Measurements from ENCODE around the gene PDCD5.
"Not testable (repeated sequence)": the region's sequence is repeated elsewhere in the genome, so short reads cannot be mapped to it uniquely, and the experiment has no call there.

The PDCD5 gene

DNA sequence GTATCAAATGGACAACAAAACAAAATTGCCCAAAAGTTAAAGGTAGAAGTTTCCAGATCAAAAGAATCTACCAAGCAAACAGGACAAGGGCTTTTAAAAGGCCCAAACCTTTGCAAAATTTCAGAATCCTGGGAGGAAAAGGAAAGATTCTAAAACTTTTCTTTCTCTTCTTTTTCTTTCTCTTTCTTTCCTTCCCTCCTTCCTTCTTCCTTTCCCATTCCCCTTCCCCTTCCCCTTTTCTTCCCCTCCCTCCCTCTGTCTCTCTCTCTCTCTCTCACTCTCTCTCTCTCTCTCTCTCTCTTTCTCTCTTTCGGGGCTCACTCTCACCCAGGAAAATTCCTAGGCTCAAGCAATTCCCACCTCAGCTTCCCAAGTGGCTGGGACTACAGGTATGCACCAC is 4.2 kb upstream of the PDCD5 start:
- no peak for DNase-seq

DNA sequence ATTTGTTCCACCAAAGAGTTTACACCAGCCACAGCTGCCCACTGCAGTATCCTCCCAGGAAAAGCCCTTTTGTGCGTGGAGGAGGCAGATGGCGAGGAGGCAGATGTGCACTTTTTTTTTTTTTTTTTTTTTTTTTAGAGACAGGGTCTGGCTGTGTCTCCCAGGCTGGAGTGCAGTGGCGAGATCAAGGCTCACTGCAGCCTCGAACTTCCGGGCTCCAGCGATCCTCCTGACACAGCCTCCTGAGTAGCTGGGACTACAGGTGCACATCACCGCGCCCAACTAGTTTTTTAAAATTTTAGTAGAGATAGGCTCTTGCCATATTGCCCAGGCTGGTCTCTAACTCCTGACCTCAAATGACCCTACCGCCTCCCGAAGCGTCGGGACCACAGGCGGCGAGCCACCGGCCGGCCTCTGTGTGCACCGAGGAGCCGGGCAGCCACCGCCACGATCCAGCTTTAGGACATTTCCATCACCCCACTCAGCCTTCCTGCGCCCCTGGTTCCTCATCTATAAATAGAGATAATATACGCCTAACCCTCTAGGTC is 563 bp upstream of the PDCD5 start:
- peak in 1 of 51 donors; percentile 64 for DNase-seq

DNA sequence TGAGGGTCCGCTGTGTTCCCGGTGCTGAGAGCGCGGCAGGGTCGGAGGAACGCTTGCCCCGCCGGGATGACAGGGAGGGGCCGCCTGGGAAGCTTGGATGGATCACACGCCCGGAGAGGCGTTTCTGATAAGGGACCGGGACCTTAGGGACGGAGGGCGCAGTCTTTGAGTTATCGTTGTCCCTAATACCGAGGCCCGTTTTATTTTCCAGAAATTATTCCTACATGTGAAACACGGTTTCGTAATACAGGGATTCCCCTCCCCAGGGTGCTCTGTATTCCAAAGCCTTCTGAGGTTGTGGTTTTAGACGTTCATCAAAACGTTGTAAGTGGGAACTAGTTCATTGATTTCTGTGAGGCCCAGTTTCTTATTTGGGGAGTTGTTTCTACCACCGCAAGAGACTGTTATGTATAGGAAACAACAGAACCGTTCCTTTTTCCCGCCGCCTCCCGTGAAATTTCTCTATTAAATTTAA is 752 bp downstream of the PDCD5 start:
- DNase-seq, result peak in 5 of 51 donors; percentile 19 to 45 (median 26)

DNA sequence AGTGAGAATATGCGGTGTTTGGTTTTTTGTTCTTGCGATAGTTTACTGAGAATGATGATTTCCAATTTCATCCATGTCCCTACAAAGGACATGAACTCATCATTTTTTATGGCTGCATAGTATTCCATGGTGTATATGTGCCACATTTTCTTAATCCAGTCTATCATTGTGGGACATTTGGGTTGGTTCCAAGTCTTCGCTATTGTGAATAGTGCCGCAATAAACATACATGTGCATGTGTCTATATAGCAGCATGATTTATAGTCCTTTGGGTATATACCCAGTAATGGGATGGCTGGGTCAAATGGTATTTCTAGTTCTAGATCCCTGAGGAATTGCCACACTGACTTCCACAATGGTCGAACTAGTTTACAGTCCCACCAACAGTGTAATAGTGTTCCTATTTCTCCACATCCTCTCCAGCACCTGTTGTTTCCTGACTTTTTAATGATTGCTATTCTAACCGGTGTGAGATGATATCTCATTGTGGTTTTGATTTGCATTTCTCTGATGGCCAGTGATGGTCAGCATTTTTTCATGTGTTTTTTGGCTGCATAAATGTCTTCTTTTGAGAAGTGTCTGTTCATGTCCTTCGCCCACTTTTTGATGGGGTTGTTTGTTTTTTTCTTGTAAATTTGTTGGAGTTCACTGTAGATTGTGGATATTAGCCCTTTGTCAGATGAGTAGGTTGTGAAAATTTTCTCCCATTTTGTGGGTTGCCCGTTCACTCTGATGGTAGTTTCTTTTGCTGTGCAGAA is 6.9 kb downstream of the PDCD5 start:
- DNase-seq, result not testable (repeated sequence)

DNA sequence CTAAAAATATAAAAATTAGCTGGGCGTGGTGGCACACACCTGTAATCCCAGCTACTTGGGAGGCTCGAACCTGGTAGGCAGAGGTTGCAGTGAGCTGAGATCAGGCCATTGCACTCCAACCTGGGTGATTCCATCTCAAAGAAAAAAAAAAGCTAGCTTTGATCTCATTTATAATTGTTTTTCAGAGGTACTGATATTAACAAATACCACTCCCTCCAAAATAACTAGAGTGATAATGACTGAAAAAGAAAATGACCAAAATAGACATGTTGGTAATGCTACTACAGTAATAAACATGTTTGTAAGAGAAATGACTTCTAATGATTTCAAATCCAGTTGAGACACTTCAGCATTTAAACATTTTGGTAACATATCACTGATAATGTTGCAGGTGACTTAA is 13.0 kb downstream of the PDCD5 start:
- no peak for DNase-seq

DNA sequence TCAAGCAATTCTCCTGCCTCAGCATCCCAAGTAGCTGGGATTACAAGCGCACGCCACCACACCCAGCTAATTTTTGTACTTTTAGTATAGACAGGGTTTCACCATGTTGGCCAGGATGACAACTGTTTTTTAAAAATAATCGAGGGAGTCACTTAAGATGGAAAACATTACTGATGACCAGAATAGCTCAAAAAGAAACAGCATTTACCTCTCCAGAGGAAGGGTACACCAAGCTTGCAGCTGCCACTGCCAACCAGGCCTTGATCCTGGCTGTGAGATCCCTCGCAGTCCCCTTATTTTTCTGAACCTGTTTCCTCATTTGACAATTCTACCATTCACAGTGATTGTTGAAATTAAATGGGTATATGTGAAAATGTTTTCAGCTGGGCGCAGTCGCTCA is 14.5 kb downstream of the PDCD5 start:
- no peak for DNase-seq

DNA sequence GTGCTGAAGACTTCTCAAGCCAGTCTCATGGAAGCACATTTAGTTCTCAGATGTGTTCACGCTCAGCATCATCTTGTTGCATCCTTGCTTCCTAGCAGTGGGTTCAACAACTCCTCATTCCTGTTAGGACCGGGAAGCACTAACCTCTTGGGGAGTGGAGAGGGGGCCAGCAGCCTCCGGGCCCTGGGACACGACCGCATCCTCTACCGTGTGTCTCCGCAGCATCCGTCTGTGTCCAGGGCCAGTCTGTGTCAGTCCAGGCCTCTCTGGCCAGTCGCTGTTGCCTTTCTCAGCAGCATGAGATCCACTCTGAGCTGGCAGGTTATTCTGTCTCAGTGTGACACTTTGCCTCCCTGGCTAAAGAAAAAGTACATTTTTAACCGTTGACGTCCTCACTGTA is 17.0 kb downstream of the PDCD5 start:
- no peak for DNase-seq

DNA sequence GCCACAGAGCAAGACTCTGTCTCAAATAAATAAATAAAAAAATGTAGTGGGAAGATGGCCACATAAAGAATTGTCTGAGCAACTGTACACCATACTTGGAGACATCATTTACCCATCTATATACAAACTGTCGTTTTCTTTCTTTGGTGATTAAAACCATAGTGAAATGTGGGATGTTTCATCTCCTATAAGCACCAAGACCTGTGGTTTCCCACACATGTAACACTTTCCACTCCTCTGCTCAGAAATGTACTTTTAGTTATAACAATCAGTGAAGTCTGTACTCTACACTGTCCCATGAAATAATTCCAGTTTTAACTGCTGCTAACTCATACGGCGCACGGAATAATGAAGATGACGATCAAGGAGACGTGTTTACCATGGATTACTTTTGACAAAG is 18.3 kb downstream of the PDCD5 start:
- no peak for DNase-seq

DNA sequence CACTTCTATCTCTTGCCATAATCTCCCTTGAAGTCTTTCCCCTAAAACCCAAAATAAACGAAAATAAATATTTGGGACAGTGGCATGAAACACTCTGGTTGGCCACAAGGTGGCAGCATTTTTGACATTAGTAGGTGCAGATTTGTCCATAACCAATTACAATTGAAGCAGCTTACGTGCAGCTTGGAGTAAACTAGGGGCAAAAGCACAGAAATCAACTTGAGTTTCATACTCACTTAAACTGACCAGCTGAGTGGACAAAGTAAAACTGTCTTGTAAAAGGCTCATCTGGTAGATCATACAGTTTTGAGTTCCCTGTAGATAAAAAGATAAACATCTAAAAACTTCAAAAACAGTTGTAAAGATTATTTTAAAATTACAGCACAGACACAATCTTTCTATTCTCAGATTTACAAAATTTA is 18.8 kb downstream of the PDCD5 start:
- DNase-seq, result peak in 9 of 51 donors; percentile 1 to 35 (median 12)

DNA sequence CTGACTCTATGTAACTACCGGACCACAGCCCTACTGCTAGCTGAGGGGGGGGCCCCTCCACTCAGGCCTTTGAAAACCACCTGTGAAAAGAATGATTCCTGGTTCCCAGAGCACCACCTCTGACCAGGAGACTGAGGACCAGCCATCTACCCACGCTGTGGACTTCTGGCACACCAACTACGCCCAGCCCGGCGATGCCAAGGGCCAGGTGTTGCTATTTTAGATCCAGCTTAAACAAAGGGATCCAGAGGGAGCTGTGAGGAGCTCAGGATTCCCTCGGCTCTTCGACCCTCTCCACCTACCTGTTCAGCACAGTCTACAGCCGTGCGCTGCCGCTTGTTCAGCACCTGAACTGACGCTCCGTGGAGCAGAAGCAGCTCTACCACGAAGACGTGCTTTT is 23.0 kb downstream of the PDCD5 start:
- no peak for DNase-seq

DNA sequence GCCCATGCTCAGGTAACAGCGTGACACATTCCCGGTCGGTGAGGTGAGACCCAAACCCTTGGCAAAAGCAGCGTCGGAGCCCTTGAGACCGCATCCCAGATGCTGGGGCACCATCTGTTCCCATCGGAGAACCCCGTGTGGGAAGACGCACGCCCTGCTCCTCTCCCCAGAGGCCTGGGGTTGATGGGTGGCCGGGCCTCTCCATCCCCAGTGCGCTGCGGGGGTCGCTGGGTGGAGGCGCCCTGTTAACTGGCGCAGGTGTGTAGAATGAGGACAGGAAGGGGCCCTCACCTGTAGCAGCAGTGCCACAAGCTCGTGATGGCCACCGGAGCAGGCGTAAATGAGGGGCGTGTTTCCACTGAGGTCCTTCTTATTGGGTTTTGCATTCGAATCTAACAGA is 24.6 kb downstream of the PDCD5 start:
- no peak for DNase-seq

DNA sequence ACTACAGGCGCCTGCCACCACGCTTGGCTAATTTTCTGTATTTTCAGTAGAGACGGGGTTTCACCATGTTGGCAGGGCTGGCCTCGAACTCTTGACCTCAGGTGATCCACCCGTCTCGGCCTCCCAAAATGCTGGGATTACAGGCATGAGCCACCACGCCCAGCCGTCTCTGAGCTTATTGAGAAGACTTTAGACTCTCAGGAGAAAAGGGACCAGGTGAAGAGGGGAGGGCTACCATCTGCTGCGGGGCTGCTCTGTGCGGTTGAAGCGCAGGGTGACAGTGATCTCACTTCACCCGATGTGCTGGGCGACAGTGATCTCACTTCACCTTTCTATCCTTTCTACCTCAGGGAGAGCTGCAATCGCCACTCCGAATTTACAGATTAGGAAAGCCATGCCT is 25.3 kb downstream of the PDCD5 start:
- DNase-seq, result no peak

DNA sequence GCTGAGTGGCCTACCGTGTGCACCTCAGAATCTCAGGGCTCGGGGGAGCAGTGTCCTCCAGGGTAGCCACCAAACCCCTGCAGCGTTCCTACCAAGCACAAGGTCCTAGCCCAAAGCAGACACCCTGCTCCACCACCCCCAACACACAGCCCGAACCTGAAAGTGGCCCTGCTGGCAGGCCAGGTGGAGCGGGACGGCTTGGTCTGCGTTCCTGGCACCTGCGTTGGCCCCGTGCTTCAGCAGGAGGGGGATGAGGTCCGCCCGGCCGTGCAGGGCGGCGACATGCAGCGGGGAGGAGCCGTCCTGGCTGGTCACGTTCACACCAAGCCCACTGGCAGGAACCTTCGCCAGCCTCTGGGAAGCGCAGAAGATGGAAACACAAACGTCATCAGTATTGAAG is 26.5 kb downstream of the PDCD5 start:
- no peak for DNase-seq

DNA sequence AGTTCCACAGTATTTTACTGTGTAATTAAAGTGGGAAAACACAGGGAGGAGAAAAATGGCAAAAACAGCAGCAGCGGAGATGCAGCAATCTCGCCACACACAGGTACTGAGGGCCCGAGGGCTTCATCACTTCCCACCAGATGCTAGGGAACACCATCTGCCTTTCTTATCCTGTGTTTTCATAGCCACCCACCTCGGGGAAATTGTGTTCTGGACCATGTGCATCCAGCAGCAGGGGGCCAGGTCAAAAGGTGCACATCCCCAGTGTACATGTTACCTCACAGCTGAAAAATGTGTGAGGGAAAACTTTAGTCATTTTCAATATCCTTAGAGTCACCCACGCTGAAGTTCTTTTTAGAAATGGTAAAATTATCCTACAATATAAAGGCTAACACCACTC is 30.2 kb downstream of the PDCD5 start:
- no peak for DNase-seq

DNA sequence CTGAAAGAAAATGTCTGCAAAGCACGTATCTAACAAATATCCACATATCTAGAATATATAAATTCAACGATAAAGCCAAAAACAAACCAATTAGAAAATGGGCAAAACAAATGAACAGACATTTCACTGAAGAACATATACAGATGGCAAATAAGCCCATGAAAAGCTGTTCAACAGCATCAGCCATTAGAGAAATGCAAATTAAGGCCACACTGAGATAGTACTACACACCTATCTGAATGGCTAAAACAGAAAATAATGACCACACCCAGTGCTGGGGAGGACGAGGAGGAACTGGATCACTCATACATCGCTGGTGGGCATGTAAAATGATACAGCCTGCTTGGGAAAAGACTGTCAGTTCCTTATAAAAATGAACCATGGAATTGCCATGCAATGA is 32.0 kb downstream of the PDCD5 start:
- DNase-seq, result no peak

DNA sequence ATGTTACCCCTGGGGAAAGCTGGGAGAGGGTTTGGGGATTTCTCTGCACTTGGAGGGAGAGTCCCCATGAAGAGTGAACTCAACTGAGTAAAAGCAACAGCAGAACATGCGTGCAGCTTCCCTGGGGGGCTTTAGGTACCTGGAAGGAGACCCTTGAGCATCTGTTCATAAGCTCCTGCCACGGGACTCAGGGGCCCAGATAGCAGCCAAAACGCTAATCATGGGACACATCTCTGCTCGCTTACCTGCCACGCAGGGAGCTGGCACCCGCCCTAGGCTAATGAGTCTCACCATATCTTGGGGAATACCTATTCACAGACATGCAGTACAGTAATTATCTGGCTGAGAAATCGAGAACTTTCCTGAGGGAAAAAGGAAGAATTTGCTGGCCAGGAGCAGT is 33.9 kb downstream of the PDCD5 start:
- no peak for DNase-seq

DNA sequence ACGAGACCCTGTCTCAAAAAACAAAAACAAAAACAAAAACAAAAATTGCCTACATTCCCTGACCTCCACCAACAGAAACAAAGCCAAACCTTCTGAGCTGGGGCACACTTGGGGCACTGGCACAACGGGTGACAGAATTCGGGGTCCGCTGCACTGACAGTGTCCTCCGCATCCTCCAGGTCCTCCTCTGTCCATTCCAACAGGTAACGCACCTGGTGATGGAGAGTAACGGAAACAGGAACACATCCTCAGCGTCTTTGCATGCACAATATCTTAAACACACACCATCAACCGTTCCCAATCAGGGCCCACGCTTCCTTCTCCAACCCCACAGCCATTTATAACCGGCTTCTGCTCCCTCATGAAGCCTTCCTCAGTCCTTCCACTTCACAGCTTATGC is 34.6 kb downstream of the PDCD5 start:
- DNase-seq, result no peak

DNA sequence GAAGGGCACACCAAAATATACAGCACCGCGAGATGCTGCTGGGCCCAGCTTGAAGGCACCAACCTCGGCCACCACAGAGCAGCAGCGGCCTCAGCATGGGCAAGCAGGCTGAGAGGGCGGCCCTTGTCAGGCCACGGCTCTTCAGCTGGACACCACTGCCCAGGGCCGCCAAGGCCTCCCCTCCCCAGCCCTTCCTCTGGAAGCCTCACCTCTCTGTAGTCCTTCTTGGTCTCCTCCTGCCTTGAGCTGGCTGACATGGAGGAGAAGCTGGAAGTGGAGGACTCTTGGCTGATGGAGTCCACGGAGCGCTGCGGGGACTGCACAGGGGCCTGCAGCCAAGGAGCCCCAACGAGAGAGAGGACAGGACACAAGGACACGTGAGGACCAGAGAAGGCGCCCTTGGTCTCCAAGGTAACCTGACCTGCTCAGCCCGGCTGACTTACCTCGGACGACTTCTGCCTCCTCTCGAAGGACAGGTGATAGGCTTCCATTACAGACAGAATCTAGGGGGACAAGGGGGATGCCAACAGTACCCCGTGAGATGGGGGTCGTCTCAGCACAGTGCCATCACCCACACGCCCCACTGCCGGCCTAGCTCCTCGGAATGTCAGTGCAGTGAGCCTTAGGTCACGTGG is 38.2 kb downstream of the PDCD5 start:
- DNase-seq, result no peak

DNA sequence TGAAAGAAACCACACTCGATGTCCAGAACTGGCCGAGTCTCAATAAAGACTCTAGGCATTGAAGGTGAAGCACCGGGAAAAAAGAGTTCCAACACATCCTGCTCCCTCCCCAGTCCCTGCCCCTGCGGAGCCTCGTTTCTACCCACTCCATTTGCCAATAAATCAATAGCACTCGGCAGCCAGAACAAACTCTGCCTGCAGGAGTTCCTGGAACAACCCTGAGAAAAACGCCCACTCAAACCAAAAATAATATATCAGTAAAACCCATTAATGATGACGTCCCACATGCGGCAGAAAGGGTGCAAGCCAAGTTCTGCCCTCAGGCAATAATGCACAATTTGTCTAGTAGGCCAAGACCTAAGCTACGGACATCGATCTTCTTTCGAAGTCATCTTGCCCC is 41.0 kb downstream of the PDCD5 start:
- no peak for DNase-seq

DNA sequence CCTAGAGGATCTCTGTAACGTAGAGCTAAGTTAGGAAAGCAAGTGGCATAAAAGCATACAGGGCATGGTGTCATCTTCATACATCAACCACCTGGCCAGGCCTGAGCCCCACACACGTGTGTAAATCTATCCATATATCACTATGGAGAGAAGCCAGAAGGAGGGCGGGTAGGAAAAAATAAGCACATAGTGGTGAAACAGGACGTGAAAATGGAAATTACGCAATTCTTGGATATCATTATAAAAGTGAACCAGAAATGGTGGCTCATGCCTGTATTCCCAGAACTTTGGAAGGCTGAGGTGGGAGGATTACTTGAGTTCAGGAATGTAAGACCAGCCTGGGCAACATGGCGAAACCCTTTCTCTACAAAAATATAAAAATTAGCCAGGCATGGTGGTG is 43.4 kb downstream of the PDCD5 start:
- no peak for DNase-seq

DNA sequence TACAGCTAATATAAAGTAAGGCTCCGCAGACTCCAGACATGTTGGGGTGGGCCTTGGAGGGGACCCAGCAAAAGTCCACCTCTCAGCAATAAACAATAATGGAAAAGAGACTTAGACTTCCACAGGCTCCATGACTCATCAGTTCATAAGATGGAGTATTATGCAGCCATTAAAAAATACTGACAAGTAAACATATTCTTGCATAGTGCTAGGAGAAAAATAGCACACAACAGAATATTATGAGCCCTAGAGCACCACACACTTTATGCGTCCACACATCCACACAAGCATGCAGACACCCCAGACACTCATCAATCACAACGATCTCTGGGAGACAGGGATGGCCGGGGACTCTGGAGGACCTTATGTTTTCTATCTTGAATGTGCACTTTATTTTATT is 46.0 kb downstream of the PDCD5 start:
- DNase-seq, result no peak

DNA sequence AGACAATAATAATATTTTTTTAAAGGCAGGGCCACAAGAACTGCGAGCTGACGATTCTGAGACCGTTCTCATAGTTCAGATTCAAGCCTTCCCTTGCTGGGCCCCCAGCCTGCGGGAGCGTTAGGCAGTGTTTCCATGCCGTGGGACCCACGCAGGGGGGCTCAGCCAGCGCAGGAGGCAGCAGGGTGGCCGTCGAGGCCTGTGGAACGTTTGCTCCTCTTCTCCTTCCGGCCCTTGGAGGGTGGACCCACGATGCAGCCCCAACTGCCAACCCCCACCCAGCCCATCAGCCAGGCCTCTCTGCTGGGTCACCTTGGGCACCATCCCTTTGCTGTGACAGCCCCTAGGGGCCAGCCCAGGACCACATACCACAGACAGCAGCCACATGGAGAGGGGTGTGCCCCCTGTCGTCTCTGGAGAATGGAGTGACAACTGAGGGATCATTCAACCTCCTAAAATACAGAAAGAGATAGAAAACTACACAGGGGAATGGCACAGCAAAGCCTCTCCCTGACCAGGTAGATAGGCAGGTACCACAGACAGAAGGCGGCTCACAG is 46.8 kb downstream of the PDCD5 start:
- DNase-seq, result no peak

DNA sequence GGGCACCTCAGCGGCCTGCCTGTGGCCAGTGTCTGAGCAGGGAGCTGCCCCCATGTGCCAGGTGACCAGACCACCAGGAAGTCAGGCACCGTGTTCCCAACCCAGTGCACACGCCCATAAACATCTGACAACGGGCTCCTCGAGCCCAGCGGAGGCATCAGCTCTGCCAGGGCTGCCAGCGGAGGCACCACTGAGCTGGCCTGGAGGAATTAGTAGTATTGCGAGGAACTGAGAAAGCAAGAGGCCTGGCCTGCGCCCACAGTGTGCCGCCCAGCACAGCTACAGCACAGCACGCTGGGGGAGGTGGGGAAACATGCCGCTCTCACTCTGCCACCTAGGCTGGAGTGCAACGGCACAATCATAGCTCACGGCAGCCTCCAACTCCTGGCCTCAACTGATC is 49.3 kb downstream of the PDCD5 start:
- DNase-seq, result no peak

Data from hypothalamus (tissue), 51 donors.